GM12872 (cell line): ENCODE results near the gene KCTD17.
A peak's percentile ranks its signal among the peaks of the same experiment; 100 is the strongest.

Source experiments
- CTCF ChIP-seq: IDR thresholded peaks from 3 replicates; pipeline ENCODE4 v1.5.1; 2011; ENCODE audit warnings: low read depth, mild to moderate bottlenecking, low read length, moderate library complexity; ENCODE audit not compliant: insufficient read depth

The KCTD17 gene

GRCh38 chr22:37036655-37037377 is 14.7 kb upstream of the KCTD17 start:
- no peak for TF ChIP-seq CTCF

- no peak for TF ChIP-seq CTCF
Measured at GRCh38 chr22:37037669-37038068, 13.9 kb upstream of the KCTD17 start.

- TF ChIP-seq CTCF, result no peak
Measured at GRCh38 chr22:37039466-37039865, 12.1 kb upstream of the KCTD17 start.

- TF ChIP-seq CTCF, result no peak
Measured at GRCh38 chr22:37043209-37043827, 8.2 kb upstream of the KCTD17 start.

- peak; percentile 88 for TF ChIP-seq CTCF
Measured at GRCh38 chr22:37043828-37044538, 7.6 kb upstream of the KCTD17 start.

GRCh38 chr22:37044634-37045625 is 6.6 kb upstream of the KCTD17 start:
- TF ChIP-seq CTCF, result no peak

GRCh38 chr22:37045958-37046357 is 5.6 kb upstream of the KCTD17 start:
- TF ChIP-seq CTCF, result peak; percentile 67
